ENCODE measurements around the gene ENG. TPM values are rescaled to one million over a fixed set of nuclear protein-coding genes. Genes with fewer than 3 reads are reported as not detected.
"Not testable (repeated sequence)": the region's sequence is repeated elsewhere in the genome, so short reads cannot be mapped to it uniquely, and the experiment has no call there.

Gene ENG
- total RNA-seq, 1 experiment from 2014 or later: 46.1 TPM

DNA sequence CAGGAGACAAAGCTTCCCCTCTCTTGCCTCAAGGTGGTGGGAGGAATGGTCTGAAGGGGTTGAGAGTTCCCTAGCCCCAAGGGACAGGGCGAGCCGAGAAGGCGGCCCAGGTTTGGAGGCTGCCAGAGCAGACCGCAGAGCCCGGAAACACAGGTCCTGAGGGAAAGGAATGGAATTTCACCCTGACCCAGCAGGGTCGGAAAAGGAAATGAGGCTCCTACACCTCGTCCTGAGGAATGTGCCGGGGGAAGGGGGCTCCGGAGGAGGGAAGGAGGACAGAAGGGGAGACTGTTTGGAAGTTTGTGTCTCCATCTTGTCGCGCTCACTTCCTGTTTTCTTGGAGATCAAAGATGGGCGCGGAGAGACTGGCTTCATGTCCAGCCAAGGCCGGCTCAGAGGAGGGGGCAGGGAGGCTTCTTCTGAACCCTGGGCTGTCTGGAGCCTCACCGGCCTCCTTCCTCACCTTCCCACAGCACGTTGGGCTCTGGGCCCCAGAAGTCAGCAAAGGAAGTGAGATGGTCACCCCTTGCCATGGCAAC is 9.6 kb downstream of the ENG start:
- peak; percentile 72 for DNase-seq (ENCODE audit: low read depth)

DNA sequence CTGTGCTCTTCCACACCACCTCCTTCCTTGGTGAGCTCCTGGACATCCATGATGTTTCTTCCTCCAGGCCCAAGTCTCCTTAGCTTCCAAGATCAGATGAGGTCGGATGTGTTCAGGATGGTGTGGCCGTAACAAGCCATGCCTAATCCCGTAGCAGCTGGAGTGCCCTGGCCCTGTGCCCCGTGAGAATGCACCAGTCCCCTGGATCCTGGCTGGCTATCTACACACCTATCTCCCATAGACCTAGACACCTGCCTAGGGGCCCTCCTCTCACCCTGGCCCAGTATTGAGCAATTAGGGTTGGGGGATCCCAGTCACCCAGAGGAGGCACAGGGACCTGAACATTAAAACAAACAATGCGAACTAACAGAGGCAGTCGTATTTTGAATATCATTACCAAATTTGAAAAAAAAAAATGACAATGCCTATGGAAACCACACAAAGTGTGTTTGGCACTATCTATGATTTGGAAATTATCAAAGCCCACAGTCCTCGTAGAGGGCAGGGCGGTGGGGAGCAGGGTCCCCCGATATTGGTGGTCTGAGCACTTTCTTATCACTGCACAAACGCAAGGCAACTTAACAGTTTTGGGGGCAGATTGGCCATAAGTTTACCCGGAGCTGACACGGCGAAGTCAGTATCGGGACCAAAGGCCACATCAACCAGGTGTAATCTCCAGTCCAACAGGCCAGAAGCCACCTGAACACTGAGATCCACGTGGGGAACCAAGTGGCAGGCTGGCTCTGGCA is 13.2 kb downstream of the ENG start:
- DNase-seq (ENCODE audit: low read depth): no peak

DNA sequence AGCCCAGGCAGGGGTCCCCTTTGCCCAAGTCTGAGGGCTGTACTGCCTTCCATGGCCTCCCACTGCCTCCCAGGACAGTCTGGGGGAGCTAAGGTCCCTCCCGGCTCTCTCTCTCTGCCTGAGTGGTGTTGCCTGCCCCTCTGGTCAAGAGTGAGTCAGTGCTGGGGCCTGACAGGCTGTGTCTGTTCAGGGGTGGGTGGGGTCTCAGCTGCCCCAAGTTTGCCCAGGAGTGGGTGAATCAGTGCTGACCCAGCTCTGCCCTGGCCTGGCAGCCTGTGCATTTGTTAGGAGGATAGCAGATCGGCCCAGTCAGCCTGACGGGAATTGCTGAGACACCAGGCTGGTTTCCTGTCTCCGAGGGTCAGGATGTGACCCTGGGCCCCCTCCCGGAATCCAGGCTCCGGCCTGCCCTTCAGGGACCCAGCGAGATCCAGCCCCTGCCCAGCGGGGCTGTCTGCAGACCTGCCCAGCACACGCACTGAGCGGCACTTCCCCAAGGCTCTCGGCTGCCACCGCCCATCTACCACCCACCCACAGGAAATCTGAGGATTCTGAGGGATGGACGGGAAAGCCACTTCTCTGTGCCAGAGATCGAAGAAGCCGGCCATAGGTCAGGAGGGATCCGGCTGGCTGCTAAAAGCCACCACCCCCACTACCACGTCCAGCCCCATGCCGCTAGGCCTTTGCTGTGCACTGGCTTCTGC is 15.9 kb downstream of the ENG start:
- DNase-seq (ENCODE audit: low read depth): peak; percentile 99

DNA sequence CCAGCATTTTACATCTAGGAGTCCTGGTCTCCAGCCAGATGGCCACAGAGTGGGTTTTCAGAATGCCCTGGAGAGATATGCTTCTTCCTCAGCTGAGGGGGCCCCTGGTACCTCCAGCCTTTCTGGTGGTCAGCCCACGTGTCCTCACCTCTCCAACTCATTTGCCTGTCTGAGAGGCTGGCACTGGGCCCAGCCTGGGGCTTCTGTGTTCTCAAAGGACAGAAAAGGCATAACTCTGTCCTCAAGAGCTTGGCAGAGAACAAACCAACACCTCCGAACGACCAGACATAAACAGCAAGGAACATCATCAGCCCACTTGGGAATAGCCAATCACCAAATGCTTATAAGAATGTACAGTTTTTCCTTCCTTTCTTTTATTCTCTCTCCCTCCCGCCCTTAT is 17.1 kb downstream of the ENG start:
- DNase-seq (ENCODE audit: low read depth): peak; percentile 73

DNA sequence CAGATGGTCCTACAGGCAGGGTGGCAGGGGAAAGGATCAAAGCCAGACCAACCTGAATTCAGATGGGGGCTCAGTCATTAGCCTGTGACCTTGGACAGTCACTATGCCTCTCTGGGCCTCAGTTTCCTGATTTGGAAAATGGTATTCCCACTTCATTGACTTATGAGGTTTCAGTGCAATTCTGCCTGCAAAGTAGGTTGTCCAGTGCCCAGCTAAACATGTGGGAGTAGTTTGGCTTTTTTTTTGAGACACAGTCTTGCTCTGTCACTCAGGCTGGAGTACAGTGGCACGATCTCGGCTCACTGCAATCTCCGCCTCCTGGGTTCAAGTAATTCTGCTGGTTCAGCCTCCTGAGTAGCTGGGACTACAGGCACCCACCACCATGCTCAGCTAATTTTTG is 17.9 kb downstream of the ENG start:
- DNase-seq (ENCODE audit: low read depth): not testable (repeated sequence)

DNA sequence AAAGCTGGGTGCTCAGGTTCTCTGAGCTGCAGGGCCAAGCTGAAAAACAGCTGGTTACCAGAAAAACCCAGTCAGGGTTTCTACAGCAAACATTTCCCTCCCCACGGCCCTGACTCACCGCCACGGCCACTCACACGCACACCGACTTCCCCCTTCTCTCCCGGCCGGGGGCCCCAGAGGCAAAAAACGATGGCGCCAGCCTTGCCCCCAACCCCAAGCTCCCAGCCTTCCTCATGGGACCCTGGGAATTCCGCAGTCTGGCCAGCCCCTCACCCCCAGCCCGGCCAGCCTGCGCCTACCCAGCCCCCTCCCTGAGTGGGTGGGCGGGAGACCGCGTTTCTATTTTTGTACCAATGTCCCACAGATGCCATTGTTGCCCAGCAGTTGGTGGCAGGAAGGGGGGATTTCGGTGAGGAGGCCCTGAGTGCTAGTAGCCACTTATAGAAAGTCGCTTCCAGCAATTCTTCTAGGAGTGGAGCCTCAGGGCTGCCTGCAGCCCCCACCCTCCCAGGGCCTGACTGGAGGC is 18.4 kb downstream of the ENG start:
- DNase-seq (ENCODE audit: low read depth): peak; percentile 81

DNA sequence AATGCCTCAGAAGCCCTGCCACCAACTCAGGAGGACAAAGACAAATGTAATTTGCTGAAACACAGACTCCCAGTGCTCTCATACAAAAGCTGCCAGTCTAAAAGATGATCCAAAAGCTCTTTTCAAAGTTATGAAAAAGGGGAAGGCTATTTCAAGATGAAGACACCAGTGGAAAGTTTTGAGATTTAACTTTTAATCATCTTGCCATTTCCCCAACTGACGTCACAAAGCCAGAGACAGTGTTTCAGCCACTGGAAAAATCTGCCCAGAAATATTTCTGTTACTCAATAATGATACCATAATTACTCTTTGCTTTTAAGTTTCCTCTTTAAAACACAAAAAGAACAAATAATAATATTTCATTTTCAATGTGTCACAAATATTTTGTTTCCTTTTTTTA is 20.9 kb downstream of the ENG start:
- DNase-seq (ENCODE audit: low read depth): no peak

DNA sequence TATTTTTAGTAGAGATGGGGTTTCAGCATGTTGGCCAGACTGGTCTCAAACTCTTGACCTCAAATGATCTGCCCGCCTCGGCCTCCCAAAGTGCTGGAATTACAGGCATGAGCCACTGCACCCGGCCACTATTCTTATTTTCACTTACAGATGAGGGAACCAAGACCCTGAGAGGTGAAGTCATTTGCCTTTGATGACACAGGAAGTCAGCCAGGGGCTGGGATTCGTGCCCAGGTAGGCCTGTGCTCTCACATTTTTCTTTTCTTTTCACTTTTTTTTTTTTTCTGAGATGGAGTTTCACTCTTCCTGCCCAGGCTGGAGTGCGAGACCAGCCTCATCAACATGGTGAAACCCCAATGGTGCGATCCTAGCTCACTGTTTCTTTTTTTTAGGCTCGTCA is 22.2 kb downstream of the ENG start:
- peak; percentile 63 for DNase-seq (ENCODE audit: low read depth)

DNA sequence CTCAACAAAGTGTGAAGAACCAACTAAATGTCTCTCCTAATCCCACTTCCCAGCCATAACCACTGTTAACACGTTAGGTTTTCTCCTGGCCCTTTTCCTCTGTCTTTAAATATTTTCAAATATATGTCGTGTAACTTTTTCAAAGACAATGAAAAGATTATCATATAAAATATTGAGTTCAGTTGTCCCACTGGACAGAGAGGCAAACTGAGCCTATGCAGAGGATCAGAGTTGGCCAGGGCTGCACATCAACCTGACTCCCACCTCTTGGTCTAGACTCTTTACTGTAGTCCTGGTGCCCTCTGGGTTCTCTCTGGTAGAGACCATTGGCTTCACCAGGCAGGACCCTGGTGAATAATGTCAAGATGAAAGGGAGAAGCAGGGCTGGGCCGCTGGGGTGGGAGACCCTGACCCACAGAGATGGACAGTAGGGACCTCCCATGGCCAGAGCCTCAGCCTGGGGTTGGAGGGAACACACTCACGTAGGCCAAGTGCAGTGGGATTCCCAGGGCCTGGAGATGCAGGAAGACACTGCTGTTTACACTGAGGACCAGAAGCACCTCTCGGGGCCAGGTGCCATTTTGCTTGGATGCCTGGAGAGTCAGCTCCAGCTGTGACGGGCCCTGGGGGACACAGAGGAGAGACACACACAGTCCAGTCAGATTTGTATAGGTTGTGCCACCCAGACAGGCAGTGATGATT is 25.1 kb downstream of the ENG start:
- DNase-seq (ENCODE audit: low read depth): no peak

DNA sequence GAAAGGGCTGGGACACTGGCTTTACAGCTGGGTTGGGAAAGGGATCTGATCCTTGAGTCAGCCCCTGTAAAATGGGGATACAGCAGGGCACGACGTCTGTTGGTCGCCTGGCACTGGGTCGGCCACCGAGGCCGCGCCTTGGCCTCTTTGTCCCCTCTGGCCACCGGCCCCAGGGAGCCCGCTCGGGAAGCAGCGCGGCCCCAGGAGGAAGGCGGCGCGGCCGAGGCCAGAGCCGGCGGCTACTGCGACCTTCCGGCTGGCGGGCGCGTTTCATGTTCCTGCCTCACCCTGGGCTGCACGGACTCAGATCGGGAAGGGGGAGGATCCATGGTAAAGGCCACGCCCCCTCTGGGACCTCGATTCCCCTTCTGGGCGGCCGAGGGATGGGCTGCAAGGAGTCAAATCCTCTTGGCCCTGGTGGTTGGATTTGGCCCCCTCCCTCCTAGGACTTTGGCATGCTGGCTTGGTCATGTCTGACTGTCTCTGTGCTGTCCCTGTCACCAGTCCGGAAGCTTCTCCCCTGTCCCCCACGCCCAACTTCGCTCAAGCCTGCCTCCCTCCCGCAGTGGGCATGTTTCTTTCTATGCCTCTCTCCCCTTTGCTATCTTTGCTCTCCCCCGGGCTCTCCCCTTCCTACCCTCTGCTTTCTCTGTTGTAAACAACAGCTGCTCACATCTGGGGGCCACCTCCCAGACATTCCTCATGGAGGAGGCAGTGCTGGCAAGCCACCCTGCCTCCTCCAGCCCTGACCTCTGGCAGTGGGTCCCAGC is 26.0 kb downstream of the ENG start:
- DNase-seq (ENCODE audit: low read depth): peak; percentile 59

DNA sequence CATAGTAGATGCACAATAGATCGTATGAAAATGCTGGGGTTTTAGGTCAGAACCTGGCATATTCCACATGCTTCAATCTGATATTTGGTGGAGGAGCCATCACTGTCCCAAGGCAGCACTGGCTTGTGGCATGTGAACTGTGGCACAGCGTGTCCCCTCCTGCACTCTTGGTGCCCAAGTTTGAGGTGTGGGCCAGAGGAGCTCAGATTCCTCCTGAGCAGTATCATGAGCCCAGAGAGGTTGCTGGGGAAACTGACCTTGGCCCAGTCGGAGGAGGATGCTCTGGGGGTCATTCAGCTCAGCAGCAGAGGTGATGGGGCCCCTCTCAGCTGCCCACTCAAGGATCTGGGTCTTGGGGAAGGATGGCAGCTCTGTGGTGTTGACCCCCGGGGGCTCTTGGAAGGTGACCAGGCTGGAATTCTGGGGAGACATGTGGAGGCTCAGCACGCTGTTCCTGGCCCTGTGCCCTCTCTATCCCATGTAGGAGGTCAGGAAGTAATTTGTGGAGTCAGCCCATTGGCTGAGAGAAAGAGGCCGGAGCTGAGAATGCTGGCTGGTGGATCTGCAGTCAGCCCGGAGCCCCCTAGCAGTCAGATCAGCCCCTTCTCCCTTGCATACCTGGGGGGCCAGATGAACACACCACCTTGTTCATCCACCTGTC is 28.1 kb downstream of the ENG start:
- DNase-seq (ENCODE audit: low read depth): no peak

DNA sequence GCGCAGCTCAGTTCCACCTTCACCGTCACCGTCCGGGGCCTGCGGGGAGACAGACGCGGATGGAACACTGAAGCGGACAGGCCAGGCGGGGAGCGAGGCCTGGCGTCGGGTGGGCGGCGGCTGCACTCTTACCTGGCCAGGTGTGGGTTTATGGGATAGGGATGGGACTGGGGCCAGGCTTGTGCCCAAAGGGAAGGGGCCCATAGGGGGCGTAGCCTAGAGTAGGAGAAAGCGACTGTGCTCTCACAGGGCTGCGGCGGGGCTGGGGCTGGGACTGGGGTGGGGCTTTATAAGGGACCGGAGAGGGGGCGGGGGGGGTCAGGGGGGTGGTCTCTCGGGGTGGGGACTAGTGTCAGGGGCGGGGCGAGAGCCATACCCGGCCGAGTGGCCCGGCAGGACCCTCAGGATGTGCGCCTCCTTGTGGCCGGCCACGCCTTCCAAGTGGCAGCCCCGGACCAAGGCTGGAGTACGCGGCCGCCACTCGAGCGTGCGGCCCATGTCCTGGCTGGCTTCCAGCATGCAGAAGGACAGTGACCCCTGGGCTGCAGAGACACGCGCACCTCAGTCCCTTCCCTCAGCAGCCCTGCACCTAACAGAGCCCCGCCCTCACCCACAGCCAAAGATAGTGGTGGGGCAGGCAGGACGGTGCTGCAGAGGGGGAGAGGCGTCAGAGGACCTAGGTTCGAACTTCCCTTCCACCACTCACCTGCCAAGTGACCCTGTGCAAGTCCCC is 29.0 kb downstream of the ENG start:
- DNase-seq (ENCODE audit: low read depth): no peak

DNA sequence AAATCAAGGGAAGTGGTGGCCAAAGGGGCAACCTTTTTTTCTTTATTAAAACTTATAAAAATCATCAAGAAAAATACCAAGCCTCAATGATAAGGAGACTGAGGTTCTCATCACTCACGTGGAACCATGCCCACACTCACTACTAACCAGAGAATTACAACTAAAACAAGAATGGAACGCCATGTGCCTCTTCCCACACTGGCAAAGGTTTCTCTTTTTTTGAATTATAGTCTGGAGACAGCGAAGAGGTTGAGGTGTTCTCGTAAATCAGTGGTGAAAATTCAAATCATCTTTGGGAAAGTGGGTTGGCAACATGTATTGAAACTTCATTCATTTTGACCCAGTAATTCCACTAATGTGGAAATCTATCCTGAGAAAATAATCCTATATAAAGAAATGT is 32.4 kb downstream of the ENG start:
- DNase-seq (ENCODE audit: low read depth): no peak

DNA sequence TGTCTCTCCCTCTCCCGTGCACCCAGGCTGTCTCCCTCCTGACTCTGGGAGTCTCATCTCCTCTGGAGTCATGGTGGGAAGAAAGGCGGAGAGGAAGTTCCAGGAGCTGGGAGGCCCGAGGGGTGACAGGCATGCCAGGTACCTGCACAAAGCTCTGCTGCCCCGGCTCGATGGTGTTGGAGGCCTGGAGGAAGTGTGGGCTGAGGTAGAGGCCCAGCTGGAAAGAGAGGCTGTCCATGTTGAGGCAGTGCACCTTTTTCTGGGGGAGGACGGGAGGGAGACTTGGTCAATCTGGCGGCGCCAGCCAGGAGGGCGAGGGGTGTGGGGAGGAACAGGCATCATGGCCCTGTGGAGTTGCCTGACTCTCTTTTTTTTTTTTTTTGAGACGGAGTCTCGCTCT is 35.9 kb downstream of the ENG start:
- DNase-seq (ENCODE audit: low read depth): no peak

DNA sequence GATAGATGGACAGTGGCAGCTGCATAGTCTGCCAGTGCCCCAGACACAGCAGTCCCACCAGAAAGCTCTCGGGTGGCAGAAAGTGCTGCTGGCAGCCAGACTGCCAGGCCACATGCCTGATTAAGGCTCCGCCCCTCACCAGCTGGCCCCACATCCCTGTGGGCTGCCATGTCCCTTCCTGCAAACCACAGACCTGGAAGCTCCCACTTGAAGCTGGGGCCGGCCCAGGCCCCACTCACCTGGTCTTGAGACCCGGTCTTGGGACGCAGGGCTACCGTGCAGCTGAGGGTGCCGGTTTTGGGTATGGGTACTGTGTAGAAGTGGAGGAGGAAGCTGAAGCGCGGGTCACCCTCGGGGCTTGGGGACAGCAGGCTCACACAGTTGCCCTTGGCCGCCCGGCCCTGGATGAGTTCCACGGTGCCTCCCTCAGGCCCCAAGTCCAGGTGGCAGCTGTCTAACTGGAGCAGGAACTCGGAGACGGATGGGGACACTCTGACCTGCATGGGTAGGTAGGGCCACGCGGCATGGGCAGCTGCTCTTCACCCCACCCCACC is 36.5 kb downstream of the ENG start:
- no peak for DNase-seq (ENCODE audit: low read depth)

DNA sequence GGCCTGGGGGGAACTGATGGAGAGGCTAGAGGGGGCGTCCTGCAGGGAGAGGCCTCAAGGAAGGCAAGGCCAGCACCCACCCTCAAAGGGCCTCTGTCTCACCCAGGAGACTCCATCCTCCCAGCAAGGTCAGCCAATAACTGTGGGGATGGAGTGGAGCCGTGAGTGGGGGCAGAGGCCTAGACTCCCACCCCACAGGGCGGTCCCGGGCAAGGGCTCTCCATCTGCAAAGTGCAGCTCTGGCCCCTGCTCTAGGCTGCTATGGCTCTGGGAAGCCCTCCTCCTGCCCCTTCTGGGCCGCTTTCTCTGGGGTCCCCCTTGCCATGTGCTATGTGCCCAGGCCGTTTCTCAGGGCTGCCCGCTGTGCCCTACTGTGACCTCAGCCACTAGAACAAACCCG is 37.7 kb downstream of the ENG start:
- DNase-seq (ENCODE audit: low read depth): no peak

DNA sequence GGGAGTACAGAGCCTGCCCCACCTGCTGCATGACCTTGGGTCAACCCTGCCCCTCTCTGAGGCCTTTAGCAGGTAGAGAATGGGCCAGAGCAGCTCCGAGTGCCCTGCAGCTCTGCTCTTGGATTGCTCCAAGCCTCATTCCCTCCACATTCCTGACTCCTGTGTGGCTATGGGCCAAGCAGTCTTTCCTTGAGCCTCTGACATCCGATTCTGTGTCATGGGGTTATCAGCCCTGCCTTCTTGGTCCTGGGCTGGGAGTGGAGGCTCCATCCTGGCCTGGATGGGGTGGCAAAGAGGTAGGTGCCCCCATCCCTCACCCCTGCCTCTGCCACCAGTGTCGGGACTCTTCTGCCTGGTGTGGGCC is 38.1 kb downstream of the ENG start:
- DNase-seq (ENCODE audit: low read depth): no peak

DNA sequence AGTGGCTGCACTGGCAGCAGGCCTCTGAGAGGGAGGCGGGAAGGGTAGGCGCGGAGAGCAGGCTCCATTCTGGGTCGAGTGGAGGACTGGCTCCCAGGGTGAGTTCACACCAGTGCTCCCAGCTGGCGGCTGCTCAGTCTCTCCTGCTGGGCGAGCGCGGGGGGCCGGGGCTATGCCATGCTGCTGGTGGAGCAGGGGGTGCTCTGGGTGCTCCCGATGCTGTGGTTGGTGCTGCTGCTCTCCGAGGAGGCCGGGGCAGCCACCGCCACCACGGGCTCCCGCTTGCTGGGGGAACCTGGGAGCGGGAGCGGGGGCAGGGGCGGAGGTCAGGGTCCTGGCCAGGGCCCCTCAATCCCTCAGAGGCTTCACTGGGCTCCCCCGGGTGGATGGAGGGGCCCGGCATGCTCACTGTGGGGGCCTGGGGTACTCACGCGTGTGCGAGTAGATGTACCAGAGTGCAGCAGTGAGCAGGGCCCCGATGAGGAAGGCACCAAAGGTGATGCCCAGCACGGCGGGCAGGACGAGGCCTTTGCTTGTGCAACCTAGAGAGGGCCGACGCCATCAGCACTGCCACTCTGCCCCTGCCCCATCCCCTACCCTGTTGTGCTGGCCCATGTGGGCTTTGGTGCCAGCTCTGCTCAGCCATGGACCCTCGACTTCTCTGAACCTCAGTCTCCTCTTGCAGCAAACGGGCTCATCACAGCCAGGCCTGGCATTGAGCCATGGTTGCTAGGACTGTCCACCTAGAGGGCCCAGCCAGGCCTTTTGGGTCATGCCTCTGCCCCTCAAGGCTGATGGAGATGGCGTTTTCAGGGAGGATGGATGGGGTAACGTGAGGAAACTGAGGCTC is 38.7 kb downstream of the ENG start:
- DNase-seq (ENCODE audit: low read depth): no peak

All from M059J (cell line).